Gastroesophageal sphincter (tissue), 4 donors: ENCODE measurements around the gene METTL3. TPM values are rescaled to one million over a fixed set of nuclear protein-coding genes. Genes with fewer than 3 reads are reported as not detected.

Experiments used
- ATAC-seq: fragments of 150-250 bp; one replicate; pipeline ENCODE4 v1.9.1; 2016; ENCODE audit warnings: mild to moderate bottlenecking, moderate library complexity
- H3K27ac ChIP-seq, 4 donors: fragments of 200-600 bp; sonication (generic) in 3 of 4; 1 replicate in 3 of 4; 2 replicates in 1 of 4; pipeline ENCODE4 v1.5.1; 2016 to 2019
- H3K27me3 ChIP-seq: fragments of 200-600 bp; sonication (generic); one replicate; pipeline ENCODE4 v1.5.1; 2019
- H3K36me3 ChIP-seq, 2 donors: fragments of 200-600 bp; sonication (generic); one replicate each; pipeline ENCODE4 v1.5.1; 2019; ENCODE audit warnings: control low read depth in 1 of 2
- H3K4me1 ChIP-seq, 3 donors: fragments of 200-600 bp; sonication (generic); 1 replicate in 2 of 3; 2 replicates in 1 of 3; pipeline ENCODE4 v1.5.1; 2016 to 2019; ENCODE audit warnings: control low read depth in 2 of 3
- H3K4me3 ChIP-seq, 2 donors: fragments of 200-600 bp; sonication (generic); one replicate each; pipeline ENCODE4 v1.5.1; 2019; ENCODE audit warnings: mild to moderate bottlenecking in 1 of 2, moderate library complexity in 1 of 2
- H3K9me3 ChIP-seq, 3 donors: fragments of 200-600 bp; sonication (generic); one replicate each; pipeline ENCODE4 v1.5.1; 2017 to 2019; ENCODE audit warnings: control low read depth in 2 of 3
- EP300 ChIP-seq: sonication (generic); formaldehyde crosslinking; IDR thresholded peaks from one replicate; pipeline ENCODE4 v1.6.1; 2017; ENCODE audit warnings: antibody characterized with exemption, mild to moderate bottlenecking
- POLR2A ChIP-seq, 2 donors: fragments of 450-650 bp; IDR thresholded peaks; one replicate each; pipeline ENCODE4 v1.6.1; 2017; ENCODE audit warnings: antibody characterized with exemption in 2 of 2, mild to moderate bottlenecking in 2 of 2, moderate library complexity in 1 of 2
- POLR2AphosphoS5 ChIP-seq: sonication (generic); formaldehyde crosslinking; IDR thresholded peaks from one replicate; pipeline ENCODE4 v1.6.1; 2017; ENCODE audit warnings: antibody characterized with exemption
- WGBS, 2 donors: methylation state at CpG; one replicate each; pipeline ENCODE4 v1.1.5; 2018; ENCODE audit warnings: low coverage in 1 of 2; 5-methylcytosine and 5-hydroxymethylcytosine counted together
- total RNA-seq, 4 donors: library from RNA; depleted of rRNA; stranded (reverse); fragments of >200 nt; gene quantifications; one replicate each; pipeline ENCODE4 v1.1.0, GENCODE V29; 2016
- TF ChIP-seq, protein P1 (sequence below), 4 experiments: fragments of 200-600 bp in 2 of 4; fragments of 450-650 bp in 2 of 4; sonication (generic) in 1 of 4; IDR thresholded peaks; one replicate each; pipeline ENCODE4 v1.5.1; 2017 to 2019; ENCODE audit warnings: antibody characterized with exemption in 4 of 4, mild to moderate bottlenecking in 2 of 4, moderate library complexity in 2 of 4

METTL3 gene
- total RNA-seq, 4 donors from 2014 or later: 31.9 to 73.0 (median 48.6) TPM

DNA sequence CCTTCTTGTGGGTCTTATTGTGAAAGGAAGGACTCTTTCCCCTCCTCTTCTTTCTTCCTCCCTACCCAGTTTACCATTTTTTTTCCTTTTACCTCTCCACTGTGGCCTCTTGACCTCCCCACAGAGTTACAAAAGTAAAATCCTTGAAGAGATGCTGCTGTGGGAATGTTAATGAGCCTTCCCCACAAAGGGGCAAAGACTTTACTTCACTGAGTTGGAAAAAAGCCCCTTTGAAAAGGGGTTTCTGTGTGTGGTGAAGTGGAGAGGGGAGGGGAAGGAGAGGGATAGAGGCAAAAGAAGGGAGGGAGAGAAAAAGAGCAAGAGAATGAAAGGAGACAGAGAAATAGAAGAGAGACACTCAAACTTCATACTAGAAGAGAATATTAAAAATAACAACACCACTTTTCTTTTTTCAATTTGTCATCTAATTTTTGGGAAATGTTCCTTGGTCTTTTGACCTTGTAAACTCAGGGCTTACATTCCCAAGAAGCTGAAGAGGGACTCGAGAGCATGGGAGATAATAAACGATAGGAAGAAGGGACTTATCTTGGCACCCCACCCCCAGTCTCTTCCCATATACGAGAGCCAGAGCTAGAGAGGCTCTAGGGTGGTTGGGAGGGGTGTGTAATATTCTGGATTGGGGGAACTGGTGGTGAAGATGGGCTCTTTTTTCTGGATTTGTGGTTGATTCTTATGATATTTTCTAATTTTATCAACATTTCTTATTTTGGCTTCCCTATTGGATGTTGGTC lies 28.2 kb upstream of the METTL3 start:
- no peak for ATAC-seq
- H3K4me1 ChIP-seq: peaks cover 4 to 13% (median 11%) of the 10 kb centered on the region in 3 donors
- H3K36me3 ChIP-seq: no peaks in the 10 kb centered on the region
- H3K4me3 ChIP-seq: no peak overlapping the region
- WGBS, 2 donors: 29 to 49% methylated on average over 3 of the region's 3 CpGs
- H3K9me3 ChIP-seq: no peaks in the 10 kb centered on the region
- no peak for TF ChIP-seq EP300
- no peak for TF ChIP-seq POLR2A (IDR thresholded peaks at IDR 0.05)
- TF ChIP-seq, protein P1, sequence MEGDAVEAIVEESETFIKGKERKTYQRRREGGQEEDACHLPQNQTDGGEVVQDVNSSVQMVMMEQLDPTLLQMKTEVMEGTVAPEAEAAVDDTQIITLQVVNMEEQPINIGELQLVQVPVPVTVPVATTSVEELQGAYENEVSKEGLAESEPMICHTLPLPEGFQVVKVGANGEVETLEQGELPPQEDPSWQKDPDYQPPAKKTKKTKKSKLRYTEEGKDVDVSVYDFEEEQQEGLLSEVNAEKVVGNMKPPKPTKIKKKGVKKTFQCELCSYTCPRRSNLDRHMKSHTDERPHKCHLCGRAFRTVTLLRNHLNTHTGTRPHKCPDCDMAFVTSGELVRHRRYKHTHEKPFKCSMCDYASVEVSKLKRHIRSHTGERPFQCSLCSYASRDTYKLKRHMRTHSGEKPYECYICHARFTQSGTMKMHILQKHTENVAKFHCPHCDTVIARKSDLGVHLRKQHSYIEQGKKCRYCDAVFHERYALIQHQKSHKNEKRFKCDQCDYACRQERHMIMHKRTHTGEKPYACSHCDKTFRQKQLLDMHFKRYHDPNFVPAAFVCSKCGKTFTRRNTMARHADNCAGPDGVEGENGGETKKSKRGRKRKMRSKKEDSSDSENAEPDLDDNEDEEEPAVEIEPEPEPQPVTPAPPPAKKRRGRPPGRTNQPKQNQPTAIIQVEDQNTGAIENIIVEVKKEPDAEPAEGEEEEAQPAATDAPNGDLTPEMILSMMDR (IDR thresholded peaks at IDR 0.05): no peak
- no peak for TF ChIP-seq POLR2AphosphoS5
- H3K27ac ChIP-seq: no peak overlapping the region
- peaks cover 69% of the 10 kb centered on the region for H3K27me3 ChIP-seq

DNA sequence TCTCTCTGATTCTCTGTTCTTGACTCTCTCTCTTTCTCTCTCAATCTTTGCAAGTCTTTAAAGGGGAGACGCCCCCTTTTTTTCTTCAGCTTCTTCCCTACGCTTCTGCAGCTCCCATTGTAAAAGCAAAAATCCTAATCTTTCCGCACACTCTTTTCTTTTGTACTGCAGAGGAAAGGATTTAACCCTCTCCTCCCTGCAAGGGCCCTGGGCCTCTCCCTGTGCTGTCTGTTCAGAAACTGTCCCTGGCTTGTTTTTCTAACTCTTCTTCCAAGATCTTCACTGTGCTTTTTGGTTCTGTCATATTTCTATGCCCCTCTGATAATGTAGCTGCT lies 25.9 kb upstream of the METTL3 start:
- Histone ChIP-seq H3K4me3 (peak overlapping the region in 1 of 2 donors; percentile 45), H3K4me1 (peaks cover 4 to 13% (median 11%) of the 10 kb centered on the region in 3 donors), H3K36me3 (no peaks in the 10 kb centered on the region), H3K9me3 (no peaks in the 10 kb centered on the region), H3K27ac (no peak overlapping the region), H3K27me3 (peaks cover 86% of the 10 kb centered on the region)
- WGBS, 2 donors: 8 to 16% methylated on average over 3 of the region's 3 CpGs
- no peak for ATAC-seq
- TF ChIP-seq, protein P1 (IDR thresholded peaks at IDR 0.05): no peak
- TF ChIP-seq POLR2A (IDR thresholded peaks at IDR 0.05): no peak
- no peak for TF ChIP-seq EP300
- TF ChIP-seq POLR2AphosphoS5: no peak

DNA sequence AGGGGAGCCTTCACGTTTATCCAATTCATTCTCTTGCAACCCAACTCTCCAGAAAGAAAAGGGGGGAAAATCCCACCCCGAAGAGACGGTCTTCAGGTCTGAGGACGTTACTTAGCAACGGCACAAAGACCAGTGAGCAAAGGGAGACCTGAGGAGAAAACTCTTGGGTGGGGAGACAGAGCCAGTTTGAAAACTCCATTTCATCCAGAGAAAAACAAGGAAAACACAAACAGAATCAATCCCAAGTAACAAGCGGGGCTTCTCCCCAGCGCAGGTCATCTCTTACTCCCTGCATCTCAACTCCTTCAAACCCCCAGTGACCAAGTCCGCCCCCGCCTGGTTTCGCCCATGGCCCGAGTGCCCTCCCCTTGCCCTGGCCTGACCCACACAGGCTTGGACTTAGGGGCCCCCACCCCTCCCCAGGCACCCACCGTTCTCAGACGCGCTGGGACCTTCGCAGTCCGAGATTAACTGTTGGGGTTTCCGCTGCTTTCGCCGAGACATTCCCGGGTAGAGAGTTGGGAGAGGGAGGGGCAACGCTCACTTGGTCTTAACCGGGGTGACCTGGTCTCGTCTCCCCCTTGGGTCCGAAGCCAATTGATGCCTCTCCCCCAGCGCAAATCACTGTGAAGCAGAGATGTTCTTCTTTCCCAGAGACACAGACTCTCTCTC lies 25.4 kb upstream of the METTL3 start:
- H3K36me3 ChIP-seq: no peaks in the 10 kb centered on the region
- H3K9me3 ChIP-seq: no peaks in the 10 kb centered on the region
- no peak for TF ChIP-seq POLR2AphosphoS5
- TF ChIP-seq, protein P1 (IDR thresholded peaks at IDR 0.05): no peak
- TF ChIP-seq POLR2A (IDR thresholded peaks at IDR 0.05): no peak
- TF ChIP-seq EP300: no peak
- WGBS, 2 donors: 0 to 5% methylated on average over 10 to 13 of the region's 25 CpGs
- H3K4me3 ChIP-seq: peak overlapping the region in 1 of 2 donors; percentile 45
- peaks cover 85% of the 10 kb centered on the region for H3K27me3 ChIP-seq
- ATAC-seq: no peak
- H3K27ac ChIP-seq: no peak overlapping the region
- H3K4me1 ChIP-seq: peaks cover 4 to 13% (median 11%) of the 10 kb centered on the region in 3 donors

DNA sequence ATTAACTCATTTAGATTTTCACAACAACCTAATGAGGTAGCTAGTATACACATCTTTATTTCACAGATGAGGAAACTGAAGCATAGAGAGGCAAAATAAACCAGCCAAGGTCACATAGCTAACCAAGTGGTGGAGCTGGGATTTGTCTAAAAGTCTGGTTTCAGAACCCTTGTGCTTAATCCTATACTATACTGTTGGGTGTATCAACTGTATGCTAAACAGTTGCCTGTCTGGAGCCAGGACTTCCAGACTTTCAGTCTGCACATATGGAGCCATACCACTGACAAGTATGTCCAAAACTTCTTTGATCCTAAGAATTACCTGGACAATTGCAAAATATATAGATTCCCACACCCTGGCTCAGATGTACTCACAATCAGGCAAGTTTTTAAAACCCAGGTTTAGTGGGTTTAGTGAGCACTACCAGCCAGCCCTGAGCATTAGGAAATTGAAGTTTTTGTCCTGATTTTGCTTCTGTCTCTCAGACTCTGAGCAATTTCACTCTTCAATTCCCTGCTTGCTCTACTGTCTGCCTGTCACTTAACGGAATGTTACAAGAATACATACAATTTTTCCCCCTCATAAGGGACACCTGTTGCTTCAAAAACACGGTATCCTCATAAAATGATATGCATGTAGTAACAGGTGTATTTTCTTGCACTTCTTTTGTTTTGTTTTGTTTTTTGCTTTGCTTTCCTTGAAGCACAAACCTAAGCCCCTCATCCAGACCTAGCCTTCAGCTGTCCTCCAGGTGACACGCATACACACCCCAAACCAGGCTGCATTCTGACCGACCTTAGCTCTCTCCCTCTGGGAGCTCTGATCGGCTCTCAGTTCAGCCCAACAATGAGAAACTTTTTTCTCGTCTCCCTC lies 24.6 kb upstream of the METTL3 start:
- no peak for ATAC-seq
- 11 to 31% methylated on average over 4 to 6 of the region's 6 CpGs for WGBS, 2 donors
- TF ChIP-seq EP300 (no peak), POLR2A (IDR thresholded peaks at IDR 0.05) (no peak), POLR2AphosphoS5 (no peak)
- TF ChIP-seq, protein P1 (IDR thresholded peaks at IDR 0.05): no peak
- no peak overlapping the region for H3K27ac ChIP-seq
- H3K9me3 ChIP-seq: no peaks in the 10 kb centered on the region
- H3K27me3 ChIP-seq: peaks cover 77% of the 10 kb centered on the region
- no peaks in the 10 kb centered on the region for H3K36me3 ChIP-seq
- H3K4me1 ChIP-seq: peaks cover 4 to 13% (median 11%) of the 10 kb centered on the region in 3 donors
- peak overlapping the region in 1 of 2 donors; percentile 45 for H3K4me3 ChIP-seq
